NCI-H187 treated with DMSO at 0.1 percent for 48 hours (cell line): Measurements from ENCODE around the gene SFI1.
"Not testable (repeated sequence)": the region's sequence is repeated elsewhere in the genome, so short reads cannot be mapped to it uniquely, and the experiment has no call there.

ENCODE experiments used
- DNase-seq: peaks from one replicate; lab custom pipeline; 2025; lab: John Stamatoyannopoulos, UW

Gene SFI1

DNA sequence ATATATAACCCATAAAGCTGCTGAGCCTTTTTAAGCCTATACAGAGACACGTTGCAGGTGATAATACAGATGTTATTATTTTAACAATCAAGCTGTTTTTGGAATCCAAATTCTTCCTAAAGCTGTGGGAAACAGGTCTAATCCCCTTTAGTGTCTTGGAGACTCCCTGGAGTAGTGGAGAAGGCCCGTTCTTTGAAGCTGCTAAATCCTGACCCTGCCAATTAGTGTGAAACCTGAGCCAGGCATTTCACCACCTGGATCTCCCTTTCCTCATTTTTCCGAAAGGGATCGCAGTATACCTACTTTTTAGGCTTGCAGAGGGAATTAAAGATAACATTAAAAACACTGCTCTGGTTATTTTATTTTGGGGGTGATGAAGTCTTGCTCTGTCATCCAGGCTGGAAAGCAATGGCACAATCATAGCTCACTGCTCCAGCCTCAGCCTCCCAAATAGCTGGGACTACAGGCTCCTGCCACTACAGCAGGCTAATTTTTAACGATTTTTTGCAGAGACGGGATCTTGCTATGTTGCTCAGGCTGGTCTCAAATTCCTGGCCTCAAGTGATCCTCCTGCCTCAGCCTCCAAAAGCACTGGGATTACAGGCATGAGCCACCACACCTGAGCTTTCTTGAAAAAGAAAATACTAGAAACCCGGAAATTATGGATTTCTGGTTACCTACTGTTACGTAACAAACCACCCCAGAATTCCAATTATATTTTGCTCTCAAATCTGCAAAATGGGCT is 4.9 kb upstream of the SFI1 start:
- DNase-seq = no peak

DNA sequence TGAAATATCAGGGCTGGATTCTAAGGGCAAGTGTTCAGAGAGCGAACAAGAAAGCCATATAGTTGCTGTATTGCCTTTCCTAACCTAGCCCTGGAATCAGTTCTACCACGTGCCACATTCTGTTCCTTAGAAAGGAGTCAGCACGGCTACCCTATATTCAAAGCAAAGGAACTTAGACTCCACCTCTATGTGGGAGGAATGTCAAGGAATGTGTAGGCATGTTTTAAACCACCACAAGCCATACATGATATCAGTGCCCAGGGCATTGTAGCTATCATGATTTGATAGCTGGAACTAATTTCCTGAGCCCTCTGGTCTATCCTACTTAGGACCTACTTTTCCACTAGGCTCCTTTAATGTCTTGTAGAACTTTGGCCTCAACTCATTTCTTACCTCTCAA is 4.2 kb upstream of the SFI1 start:
- DNase-seq = no peak

DNA sequence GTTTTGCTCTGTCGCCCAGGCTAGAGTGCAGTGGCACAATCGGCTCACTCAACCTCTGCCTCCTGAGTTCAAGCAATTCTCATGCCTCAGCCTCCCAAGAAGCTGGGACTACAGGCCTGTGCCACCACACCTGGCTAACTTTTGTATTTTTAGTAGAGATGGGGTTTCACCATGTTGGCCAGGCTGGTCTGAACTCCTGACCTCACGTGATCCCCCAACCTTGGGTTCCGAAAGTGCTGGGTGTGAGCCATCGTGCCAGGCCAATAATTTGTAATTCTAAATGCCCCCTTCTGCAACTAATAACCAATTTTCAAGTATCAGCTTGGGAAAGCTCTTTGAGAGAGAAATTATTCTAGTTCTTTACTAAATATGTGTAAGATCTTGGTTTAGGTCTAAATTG is 3.0 kb upstream of the SFI1 start:
- not testable (repeated sequence) for DNase-seq

DNA sequence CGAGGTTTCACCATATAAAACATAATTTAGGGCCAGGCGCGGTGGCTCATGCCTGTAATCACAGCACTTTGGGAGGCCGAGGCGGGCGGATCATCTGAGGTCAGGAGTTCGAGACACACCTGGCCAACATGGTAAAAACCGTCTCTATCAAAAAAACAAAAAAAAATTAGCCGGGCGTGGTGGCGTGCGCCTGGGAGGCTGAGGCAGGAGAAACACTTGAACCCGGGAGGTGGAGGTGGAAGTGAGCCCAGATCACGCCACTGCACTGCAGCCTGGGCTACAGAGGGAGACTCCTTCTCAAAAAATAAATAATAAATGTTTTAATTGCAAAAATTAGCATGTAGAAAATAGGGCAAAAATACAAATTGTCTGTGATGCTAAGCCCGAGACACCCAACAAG is 993 bp upstream of the SFI1 start:
- no peak for DNase-seq

DNA sequence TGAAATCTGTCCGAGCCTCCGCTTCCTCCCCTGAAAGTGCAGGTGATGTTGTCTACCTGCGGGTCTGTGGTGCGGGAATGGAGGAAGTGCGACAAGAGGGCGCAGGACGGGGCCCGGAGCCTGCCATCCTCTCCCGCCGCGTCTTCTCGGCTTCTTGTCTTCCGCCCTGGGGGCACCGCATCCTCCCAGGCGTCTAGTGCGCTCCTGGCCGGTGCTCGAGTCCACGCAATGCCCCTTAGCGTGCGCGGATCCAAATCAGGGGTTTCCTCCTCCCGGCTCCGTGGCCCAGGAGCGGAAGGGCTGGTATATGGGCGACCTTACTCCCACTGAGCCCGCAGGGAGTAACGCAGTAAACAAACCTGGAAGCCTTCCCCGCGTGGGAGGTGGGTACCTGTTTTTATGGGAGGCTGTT is 405 bp downstream of the SFI1 start:
- DNase-seq = no peak

DNA sequence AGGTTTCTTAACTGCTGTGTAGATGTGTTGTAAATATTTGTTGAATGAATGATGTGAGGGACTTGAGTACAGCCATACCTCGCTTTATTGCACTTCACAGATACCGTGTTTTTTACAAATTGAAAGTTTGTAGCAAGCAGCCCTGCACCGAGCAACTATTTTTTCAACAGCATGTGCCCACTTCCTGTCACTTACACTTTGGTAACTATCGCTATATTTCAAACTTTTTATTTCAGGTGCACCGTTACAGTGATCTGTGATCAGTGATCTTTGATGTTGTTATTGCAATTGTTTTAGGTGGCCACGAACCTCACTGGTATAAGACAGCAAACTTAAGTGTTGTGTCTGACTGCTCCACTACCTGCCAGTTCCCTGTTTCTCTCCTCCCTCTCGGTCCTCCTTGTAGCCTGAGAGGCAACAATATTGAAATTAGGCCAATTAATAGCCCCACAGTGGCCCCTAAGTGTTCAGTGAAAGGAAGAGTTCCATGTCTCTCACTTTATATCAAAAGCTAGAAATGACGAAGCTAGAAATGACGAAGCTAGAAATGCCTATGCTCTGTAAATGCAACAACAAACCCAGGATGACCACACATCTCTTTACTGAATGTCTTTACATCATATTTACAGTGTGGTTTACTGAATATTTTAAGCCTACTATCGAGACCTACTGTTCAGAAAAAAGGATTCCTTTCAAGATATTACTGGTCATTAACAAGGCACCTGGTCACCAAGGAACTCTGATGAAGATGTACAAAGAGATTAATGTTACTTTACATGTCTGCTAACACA is 1.0 kb downstream of the SFI1 start:
- no peak for DNase-seq

DNA sequence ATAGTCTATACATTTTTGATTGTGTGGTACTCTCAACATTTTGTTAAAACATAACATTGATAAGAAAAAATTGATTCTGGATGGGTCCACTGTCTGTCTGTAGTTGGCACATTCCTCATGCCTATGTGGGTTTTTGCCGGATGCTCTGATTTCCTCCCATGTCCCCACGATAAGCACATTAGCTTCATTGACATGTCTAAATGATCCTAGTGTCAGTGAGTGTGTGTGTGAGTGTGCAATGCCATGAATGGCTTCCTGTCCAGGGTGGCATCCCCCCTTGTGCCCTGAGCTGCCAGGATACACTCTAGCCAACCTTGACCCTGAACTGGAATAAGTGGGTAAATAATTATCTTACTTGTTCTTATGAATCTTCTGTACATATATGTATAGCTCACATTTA is 5.4 kb downstream of the SFI1 start:
- DNase-seq = no peak

DNA sequence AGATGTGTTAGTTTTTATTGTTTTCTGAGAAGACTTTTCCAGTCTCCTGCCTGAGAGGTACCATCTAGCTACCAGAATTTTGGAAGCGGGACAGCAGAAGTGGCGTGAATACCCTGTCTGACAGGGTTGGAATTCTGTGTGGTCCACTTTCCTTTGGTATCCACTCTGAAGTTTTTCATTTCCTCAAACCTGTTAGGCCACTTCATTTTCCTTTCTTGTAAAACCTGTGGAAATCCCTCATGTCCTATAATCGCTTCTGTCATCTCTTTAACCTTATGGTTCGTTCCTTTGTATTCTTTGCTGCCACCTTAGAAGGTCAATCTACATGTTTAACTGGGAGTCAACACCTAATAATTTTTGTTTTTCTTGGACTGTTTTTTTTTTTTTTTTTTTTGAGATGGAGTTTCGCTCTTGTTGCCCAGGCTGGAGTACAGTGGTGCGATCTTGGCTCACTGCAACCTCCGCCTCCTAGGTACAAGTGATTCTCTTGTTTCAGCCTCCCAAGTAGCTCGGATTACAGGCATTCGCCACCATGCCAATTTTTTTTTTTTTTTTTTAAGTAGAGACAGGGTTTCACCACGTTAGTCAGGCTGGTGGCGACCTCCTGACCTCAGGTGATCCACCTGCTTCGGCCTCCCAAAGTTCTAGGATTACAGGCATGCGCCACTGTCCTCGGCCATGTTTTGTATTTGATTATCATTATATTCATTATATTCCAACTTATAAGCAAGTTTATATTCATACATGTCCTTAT is 7.1 kb downstream of the SFI1 start:
- DNase-seq = no peak

DNA sequence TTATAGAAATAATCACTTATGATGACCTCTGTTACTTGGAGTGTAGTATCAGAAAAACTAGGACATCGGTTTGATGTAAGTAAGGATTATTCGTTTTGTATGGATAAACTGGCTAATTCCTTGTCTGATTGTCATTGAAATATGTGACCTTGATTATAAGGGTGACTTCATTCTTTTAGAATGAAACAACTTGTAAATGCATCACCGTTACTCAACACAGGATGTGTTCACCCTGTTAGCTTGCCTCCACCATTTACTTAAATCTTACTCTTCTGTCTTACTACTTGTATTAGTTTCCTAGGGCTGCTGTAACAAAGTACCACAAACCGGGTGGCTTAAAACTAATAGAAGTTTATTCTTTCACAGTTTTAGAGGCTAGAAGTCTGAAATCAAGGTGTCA is 7.9 kb downstream of the SFI1 start:
- DNase-seq = no peak

DNA sequence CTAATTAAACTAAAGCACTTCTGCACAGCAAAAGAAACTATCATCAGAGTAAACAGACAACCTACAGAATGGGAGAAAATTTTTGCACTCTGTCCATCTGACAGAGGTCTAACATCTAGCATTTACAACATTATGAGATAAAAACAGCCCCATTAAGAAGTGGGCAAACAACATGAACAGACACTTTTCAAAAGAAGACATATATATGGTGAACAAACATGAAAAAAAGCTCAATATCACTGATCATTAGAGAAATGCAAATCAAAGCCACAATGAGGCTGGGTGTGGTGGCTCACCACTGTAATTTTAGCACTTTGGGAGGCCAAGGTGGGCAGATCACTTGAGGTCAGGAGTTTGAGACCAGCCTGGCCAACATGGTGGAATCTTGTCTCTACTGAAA is 11.2 kb downstream of the SFI1 start:
- DNase-seq = not testable (repeated sequence)

DNA sequence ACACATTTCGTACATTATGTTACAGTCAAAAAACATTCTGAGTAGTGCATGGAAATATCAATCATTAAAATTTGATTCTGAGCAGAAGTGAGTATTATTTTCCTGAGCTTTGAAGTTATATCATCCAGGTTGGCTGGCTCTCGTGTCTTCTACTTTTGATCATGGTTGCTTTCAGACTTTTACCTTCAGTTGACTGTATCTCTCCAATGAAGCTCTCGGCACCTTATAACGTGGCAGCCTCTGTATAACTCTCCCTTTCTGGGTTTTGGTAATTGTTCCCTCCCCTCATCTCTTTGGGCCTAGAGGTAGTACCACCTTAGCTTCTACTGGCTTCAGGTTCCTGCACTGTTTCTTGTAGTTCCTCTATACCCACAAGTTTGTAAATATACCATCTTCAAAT is 12.2 kb downstream of the SFI1 start:
- DNase-seq = no peak

DNA sequence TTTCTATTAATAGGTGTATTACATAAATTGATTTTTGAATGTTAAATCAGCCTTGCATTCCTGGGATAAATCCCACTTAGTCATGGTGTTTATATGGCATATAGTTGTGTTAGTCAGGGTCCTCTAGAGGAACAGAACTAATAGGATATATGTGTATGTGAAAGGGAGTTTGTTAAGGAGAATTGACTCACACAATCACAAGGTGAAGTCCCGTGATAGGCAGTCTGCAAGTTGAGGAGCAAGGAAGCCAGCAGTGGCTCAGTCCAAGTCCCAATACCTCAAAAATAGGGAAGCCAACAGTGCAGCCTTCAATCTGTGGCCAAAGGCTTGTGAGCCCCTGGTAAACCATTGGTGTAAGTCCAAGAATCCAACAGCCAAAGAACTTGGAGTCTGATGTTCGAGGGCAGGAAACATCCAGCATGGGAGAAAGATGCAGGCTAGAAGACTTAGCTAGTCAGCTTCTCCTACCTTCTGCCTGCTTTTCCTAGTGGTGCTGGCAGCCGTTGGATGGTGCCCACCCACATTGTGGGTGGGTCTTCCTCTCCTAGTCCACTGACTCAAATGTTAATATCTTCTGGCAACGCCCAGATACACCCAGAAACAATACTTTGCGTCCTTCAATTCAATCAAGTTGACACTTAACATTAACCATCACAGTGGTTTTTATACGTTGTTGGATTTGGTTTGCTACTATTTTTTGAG is 12.9 kb downstream of the SFI1 start:
- no peak for DNase-seq

DNA sequence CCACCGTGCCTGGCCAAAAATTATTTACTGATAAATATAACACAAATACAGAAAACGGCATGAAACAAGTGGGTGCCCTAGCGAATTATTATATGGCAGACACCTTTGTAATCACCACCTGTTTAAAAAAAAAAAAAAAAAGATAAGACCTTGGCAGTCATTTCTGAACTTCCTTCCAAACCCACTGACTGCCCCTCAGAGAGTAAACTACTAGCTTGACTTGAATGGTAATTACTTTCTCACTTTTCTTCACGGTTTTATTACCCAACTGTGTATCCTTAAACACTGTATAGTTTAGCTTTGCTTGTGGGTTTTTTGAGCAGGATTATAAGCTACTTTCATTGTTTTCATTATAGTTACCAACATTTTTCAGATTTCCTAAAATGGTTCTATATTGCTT is 23.7 kb downstream of the SFI1 start:
- DNase-seq = no peak

DNA sequence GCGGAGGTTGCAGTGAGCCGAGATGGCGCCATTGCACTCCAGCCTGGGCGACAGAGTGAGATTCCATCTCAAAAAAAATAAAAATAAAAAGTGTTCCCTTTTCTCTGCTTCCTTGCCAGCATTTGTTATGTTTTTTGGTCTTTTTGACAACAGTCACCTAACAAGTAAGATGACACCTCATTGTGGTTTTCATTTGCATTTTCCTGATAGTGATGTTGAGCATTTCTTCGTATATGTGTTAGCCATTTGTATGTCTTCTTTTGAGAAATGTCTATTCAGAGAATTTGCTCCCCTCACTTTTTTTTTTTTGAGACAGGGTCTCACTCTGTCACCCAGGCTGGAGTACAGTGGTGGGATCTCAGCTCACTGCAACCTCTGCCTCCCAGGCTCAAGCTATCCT is 27.8 kb downstream of the SFI1 start:
- not testable (repeated sequence) for DNase-seq

DNA sequence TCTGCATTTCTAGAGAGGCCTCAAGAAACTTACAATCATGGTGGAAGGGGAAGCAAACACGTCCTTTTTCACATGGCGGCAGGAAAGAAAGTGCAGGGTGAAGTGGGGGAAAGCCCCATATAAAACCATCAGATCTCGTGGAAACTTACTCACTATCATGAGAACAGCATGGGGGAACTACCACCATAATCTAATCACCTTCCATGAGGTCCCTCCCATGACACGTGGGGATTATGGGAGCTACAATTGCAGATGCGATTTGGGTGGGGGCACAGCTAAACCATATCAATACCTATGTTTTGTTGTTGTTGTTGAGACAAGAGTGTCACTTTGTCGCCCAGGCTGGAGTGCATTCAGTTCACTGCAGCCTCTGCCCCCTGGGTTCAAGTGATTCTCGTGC is 29.9 kb downstream of the SFI1 start:
- DNase-seq = no peak

DNA sequence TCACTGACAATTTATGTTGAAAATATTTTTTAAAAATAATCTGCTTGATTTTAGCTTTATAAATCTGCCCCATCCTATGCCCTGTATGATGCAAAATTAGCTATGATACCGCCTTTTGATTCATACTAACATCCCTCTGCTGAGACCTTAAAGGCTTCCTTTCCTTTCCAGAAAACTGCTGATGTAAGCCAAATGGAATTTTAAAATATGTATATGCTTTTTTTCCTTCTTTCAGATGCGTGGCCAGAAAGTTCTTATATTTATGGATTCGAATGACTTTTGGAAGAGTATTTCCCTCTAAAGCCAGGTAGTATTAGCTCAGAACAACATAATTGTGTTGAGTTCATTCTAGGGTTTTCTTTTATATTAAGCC is 34.5 kb downstream of the SFI1 start:
- no peak for DNase-seq

DNA sequence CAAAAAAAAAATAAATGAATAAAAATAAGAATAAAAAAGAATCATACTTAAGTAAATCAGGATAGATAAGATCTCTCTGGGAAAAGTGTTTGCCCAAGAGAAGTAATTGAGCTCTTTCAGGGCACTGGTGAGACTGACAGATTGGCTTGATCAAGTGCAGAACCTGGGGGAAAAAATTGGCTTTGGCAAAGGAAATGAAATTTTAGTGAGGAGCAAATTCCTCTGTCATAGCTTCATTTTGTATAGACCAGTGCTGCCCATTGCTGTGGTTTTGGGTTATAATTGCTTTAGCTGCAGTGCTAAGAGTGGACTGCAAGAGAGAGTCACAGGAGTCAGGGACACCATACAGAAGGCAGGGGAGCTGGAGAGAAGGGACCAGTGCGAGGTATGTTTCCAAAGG is 35.7 kb downstream of the SFI1 start:
- DNase-seq = no peak

DNA sequence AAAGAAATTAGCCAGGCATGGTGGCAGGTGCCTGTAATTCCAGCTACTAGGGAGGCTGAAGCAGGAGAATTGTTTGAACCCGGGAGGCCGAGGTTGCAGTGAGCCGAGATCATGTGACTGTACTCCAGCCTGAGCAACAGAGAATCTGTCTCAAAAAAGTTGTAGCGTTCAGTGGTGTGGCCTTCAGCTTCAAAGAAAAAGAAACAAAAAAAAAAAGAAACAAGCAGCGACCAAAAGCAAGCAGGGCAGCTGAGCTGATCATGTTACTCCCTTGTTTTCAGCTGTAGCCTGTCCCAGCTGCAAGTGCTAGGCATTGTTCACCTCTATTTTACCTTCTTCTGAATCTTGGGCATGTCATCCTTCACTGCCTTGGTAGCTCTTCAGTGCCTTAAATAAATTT is 37.0 kb downstream of the SFI1 start:
- no peak for DNase-seq

DNA sequence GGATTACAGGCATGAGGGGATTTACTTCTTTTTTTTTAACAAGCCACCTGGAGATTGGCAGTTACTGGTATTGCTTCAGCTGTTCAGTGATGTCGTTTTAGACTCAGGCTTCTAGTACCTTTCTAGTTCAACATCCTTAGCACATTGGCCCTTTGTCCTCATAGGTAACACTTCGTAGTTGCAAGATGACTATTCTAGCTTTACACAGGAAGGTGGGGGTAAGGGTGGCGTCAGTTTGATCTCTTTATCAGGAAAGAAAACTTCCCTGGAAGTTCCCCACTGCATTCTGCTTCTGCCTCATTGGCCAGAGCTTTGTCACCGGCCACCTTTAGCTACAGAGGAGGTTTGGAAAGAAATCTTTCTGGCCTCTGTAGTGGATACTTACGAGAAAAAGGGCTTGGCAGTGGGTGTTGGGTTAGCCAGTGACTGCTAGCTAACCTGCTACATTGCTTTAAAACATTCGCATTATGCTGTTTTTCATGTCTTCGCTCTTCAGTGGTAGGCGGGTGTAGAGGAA is 40.7 kb downstream of the SFI1 start:
- no peak for DNase-seq

DNA sequence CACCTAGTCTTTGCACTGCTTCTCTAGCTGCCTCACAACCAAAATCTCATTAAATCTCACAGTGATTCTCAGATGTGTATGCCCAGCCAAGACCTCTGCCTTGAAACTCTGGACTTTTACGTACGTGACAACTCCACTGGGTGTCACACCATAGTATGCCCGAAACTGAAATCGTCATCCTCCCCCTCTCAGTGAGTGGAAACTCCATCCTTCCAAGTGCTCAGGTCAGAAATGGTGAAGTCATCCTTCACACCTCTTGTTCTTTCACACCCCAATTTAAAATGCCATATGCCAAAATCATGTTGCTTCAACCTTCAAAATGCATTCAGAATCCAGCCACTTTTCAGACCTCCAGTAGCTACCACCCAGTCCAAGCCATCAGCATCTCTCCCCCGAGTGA is 42.5 kb downstream of the SFI1 start:
- DNase-seq = no peak

DNA sequence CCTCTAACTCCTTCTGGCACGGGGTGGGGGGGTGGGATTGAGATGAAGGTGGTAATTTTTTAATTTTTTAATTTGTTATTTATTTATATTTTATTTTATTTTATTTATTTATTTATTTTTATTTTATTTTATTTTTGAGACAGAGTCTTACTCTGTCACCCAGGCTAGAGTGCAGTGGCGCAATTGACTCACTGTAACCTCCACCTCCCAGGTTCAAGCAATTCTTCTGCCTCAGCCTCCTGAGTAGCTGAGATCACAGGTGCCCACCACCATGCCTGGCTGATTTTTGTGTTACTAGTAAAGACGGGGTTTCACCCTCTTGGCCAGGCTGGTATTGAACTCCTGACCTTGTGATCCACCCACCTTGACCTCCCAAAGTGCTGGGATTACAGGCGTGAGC is 43.8 kb downstream of the SFI1 start:
- not testable (repeated sequence) for DNase-seq

DNA sequence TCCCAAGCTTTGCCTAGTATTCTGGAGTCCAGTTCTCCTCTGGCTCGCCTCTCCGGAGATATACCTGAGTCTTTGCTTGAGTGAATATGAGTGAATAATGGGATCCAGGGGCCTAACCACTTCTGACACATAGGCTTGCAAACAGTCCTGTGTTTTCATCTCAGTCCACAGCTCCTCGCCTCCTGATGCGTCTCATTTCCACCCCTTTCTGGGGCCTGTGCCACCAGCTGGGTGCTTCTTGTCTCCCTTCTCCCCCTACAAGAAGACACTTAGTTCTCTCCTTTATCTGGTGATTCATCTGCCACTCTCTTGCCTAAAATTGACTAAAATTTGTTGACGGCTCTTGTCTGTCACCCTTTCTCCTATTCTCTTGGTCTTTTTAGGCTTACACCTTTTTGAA is 44.6 kb downstream of the SFI1 start:
- no peak for DNase-seq
